Measurements from ENCODE around the gene IRX2. TPM values are rescaled to one million over a fixed set of nuclear protein-coding genes. Genes with fewer than 3 reads are reported as not detected.

IRX2 gene
- total RNA-seq, 1 experiment from 2014 or later: 0.12 TPM

- no peak for DNase-seq (ENCODE audit: low read depth)
These were observed 54.4 kb downstream of the IRX2 start for GRCh38 chr5:2697041-2697440.

All from RPMI7951 (cell line).